Activated T-cell treated with anti-CD3 and anti-CD28 coated beads, Interleukin-2, amount 50 U/mL, for 72 hours (primary cell): Measurements from ENCODE around the gene MIER2. TPM values are rescaled to one million over a fixed set of nuclear protein-coding genes. Genes with fewer than 3 reads are reported as not detected.
"Not testable (repeated sequence)": the region's sequence is repeated elsewhere in the genome, so short reads cannot be mapped to it uniquely, and the experiment has no call there.

Source experiments
- ATAC-seq, 2 donors: fragments of 150-1000 bp; cut with Tn5 transposase; replicated peaks in 1 of 2; 2 replicates each; pipeline ENCODE4 v1.10.0; 2021; ENCODE audit warnings: moderate library complexity in 2 of 2, mild to moderate bottlenecking in 1 of 2
- DNase-seq, 2 donors: peaks; one replicate each; pipeline ENCODE4 v3.0.0; 2021 to 2022; ENCODE audit warnings: mixed read lengths in 1 of 2
- H3K27ac Mint-ChIP-seq: one replicate; pipeline ENCODE4 v1.8.0; 2022; ENCODE audit warnings: mild to moderate bottlenecking, moderate library complexity, mixed read lengths
- H3K27me3 Mint-ChIP-seq: one replicate; pipeline ENCODE4 v1.8.0; 2022; ENCODE audit warnings: low read depth, mixed read lengths
- H3K36me3 Mint-ChIP-seq, 2 donors: one replicate each; pipeline ENCODE4 v1.8.0; 2022; ENCODE audit warnings: mixed read lengths in 2 of 2, mild to moderate bottlenecking in 1 of 2; ENCODE audit not compliant: insufficient read depth in 2 of 2
- H3K4me1 Mint-ChIP-seq: one replicate; pipeline ENCODE4 v1.8.0; 2022; ENCODE audit warnings: low read depth, mixed read lengths
- H3K4me3 Mint-ChIP-seq, 2 donors: one replicate each; pipeline ENCODE4 v1.8.0; 2022; ENCODE audit warnings: mild to moderate bottlenecking in 2 of 2, mixed read lengths in 2 of 2, moderate library complexity in 2 of 2
- H3K9me3 Mint-ChIP-seq, 2 donors: one replicate each; pipeline ENCODE4 v1.8.0; 2022; ENCODE audit warnings: mixed read lengths in 2 of 2
- total RNA-seq, 2 donors: library from RNA; stranded (reverse); gene quantifications; one replicate each; pipeline ENCODE4 v1.2.3, GENCODE V29; 2022

Gene MIER2
- total RNA-seq, 2 donors from 2014 or later, result 25.8 to 29.0 TPM

DNA sequence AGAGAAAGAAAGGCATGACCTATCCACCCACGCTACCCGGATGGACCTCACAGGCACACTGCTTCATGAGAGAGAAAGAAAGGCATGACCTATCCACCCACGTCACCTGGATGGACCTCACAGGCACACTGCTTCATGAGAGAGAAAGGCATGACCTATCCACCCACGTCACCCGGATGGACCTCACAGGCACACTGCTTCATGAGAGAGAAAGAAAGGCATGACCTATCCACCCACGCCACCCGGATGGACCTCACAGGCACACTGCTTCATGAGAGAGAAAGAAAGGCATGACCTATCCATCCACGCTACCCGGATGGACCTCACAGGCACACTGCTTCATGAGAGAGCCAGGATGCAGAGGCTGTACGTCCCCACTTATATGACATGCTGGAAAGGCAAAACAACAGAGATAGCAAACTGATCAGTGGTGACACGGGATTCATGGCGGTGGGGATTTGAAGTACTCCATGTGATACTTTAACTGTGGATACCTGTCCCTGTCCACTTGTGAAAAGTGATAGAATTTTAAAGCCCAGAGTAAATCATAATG is 73.8 kb downstream of the MIER2 start:
- H3K36me3 Mint-ChIP-seq, H3K27ac Mint-ChIP-seq, DNase-seq, H3K4me3 Mint-ChIP-seq, H3K9me3 Mint-ChIP-seq, ATAC-seq: not testable (repeated sequence)
- peaks cover 14% of the 10 kb centered on the region for H3K4me1 Mint-ChIP-seq
- H3K27me3 Mint-ChIP-seq, result peaks cover 66% of the 10 kb centered on the region

GRCh38 chr19:269241-269640 is 75.4 kb downstream of the MIER2 start:
- DNase-seq (no peak), ATAC-seq (no peak)
- Mint-ChIP-seq H3K4me1 (peaks cover 14% of the 10 kb centered on the region), H3K27ac (no peak overlapping the region), H3K9me3 (no peaks in the 10 kb centered on the region), H3K4me3 (no peak overlapping the region), H3K27me3 (peaks cover 71% of the 10 kb centered on the region), H3K36me3 (no peaks in the 10 kb centered on the region)

DNA sequence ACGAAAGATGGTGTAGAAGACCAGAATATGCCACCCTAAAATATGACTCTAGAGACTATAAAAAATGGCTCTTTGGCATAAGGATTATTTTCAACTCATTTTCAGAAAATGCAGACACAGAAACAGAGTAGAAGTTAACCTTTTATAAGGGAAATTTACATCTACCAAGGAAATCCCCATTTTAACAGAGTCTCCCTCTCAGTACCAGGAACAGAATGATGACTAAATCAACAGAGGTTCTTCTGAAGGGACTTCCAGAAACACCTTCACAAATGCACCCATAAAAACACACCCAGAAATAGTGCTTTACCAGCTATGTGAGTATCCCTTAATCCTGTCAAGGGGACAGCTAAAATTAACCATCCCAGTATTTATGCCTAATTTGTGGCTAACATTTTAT is 82.5 kb downstream of the MIER2 start:
- Mint-ChIP-seq H3K4me3 (peak overlapping the region; percentile 37 to 44), H3K9me3 (no peaks in the 10 kb centered on the region), H3K27ac (peak overlapping the region; percentile 72), H3K27me3 (peaks cover 48% of the 10 kb centered on the region), H3K4me1 (peaks cover 26% of the 10 kb centered on the region), H3K36me3 (no peaks in the 10 kb centered on the region)
- ATAC-seq, result peak; percentile 74 to 83
- DNase-seq, result no peak

- not testable (repeated sequence) for H3K4me1 Mint-ChIP-seq, DNase-seq, H3K36me3 Mint-ChIP-seq, H3K4me3 Mint-ChIP-seq, H3K9me3 Mint-ChIP-seq, ATAC-seq, H3K27ac Mint-ChIP-seq
- peaks cover 51% of the 10 kb centered on the region for H3K27me3 Mint-ChIP-seq
These were observed 87.8 kb downstream of the MIER2 start for GRCh38 chr19:256804-257203.

Other genes with a start within 250 kb of the MIER2 start
- not detected for gene OR4F17, start 237.7 kb downstream of the MIER2 start, total RNA-seq
- gene PLPP2, start 53.4 kb downstream of the MIER2 start, total RNA-seq, result 1 to 10 TPM; 2.1 to 2.7 TPM
- gene C2CD4C, start 64.4 kb upstream of the MIER2 start, total RNA-seq, result under 1 TPM; 0.77 to 0.97 TPM
- gene SHC2, start 116.2 kb upstream of the MIER2 start, total RNA-seq, result 1 to 10 TPM; 1.9 to 2.5 TPM
- under 1 TPM; 0.31 to 0.32 TPM for gene MADCAM1, start 151.7 kb upstream of the MIER2 start, total RNA-seq
- gene TPGS1, start 162.7 kb upstream of the MIER2 start, total RNA-seq, result 10 to 100 TPM; 11.9 to 12.1 TPM
- gene CDC34, start 187.0 kb upstream of the MIER2 start, total RNA-seq, result 10 to 100 TPM; 48.4 to 56.1 TPM
- gene GZMM, start 199.3 kb upstream of the MIER2 start, total RNA-seq, result 10 to 100 TPM; 23.5 to 31.0 TPM
- 100 to 1,000 TPM; 144 to 162 TPM for gene BSG, start 227.8 kb upstream of the MIER2 start, total RNA-seq
- 1 to 10 TPM in 1 of 2 donors, under 1 TPM in 1; 0.81 to 1.1 TPM for gene HCN2, start 245.1 kb upstream of the MIER2 start, total RNA-seq